PFSK-1 (cell line): ENCODE data around the gene ATN1.

Experiments
- POLR2AphosphoS5 ChIP-seq: IDR thresholded peaks from 2 replicates; pipeline ENCODE4 v1.6.1; 2012; ENCODE audit warnings: low read depth, mild to moderate bottlenecking, control low read depth, low read length, moderate library complexity
- REST ChIP-seq, 2 experiments: IDR thresholded peaks; 2 replicates each; pipeline versions ENCODE4 v1.6.1 to v1.8.0; 2011 to 2012; ENCODE audit warnings: low read depth in 2 of 2, low read length in 2 of 2, control low read depth in 1 of 2, inconsistent platforms in 1 of 2, mild to moderate bottlenecking in 1 of 2, moderate library complexity in 1 of 2; ENCODE audit not compliant: insufficient read depth in 1 of 2
- SIN3A ChIP-seq: IDR thresholded peaks from 2 replicates; pipeline ENCODE4 v1.6.1; 2012; ENCODE audit warnings: mild to moderate bottlenecking, low read length, moderate library complexity, borderline replicate concordance; ENCODE audit not compliant: insufficient read depth
- TAF1 ChIP-seq: IDR thresholded peaks from 2 replicates; pipeline ENCODE4 v1.6.1; 2012; ENCODE audit warnings: low read length, control low read depth, borderline replicate concordance; ENCODE audit not compliant: insufficient read depth

GRCh38 chr12:6938353-6939190, 10.8 kb downstream of the ATN1 start:
- TF ChIP-seq SIN3A (no peak), POLR2AphosphoS5 (no peak; the same call in 1 of the 2 replicates), TAF1 (no peak), REST (IDR thresholded peaks at IDR 0.05; ENCODE audit: insufficient read depth in 1 of 2, low read depth in 2 of 2, low read length in 2 of 2) (no peak)
